HepG2 (cell line): ENCODE data around the gene AP2B1. TPM values are rescaled to one million over a fixed set of nuclear protein-coding genes. Genes with fewer than 3 reads are reported as not detected.
A peak's percentile ranks its signal among the peaks of the same experiment; 100 is the strongest.

Experiments used
- BORCS8-MEF2B ChIP-seq: sonication (generic); formaldehyde crosslinking; IDR thresholded peaks from 2 replicates; pipeline ENCODE4 v1.8.0; 2022; ENCODE audit warnings: mild to moderate bottlenecking, missing genetic modification reagents
- CEBPG ChIP-seq: IDR thresholded peaks from 2 replicates; pipeline ENCODE4 v1.6.1; 2016
- GMEB2 ChIP-seq: IDR thresholded peaks from 2 replicates; pipeline ENCODE4 v1.6.1; 2016; ENCODE audit warnings: missing biosample characterization, missing genetic modification reagents, low read depth
- KAT2B ChIP-seq: fragments of 150-350 bp; IDR thresholded peaks from 2 replicates; pipeline ENCODE4 v1.6.1; 2014; ENCODE audit warnings: low read depth, low read length, borderline replicate concordance
- RBM22 ChIP-seq: fragments of 200-400 bp; formaldehyde crosslinking; optimal IDR thresholded peaks from 2 replicates; pipeline ENCODE3; 2017; ENCODE audit warnings: mild to moderate bottlenecking, low read length, moderate library complexity
- SMAD3 ChIP-seq: sonication (generic); formaldehyde crosslinking; IDR thresholded peaks from 2 replicates; pipeline ENCODE4 v1.4.0; 2020; ENCODE audit warnings: missing genetic modification reagents
- ZNF138 ChIP-seq: sonication (generic); formaldehyde crosslinking; IDR thresholded peaks from 2 replicates; pipeline ENCODE4 v1.5.0; 2020; ENCODE audit warnings: mild to moderate bottlenecking, low read depth, missing genetic modification reagents
- ZNF550 ChIP-seq: sonication (generic); formaldehyde crosslinking; IDR thresholded peaks from 2 replicates; pipeline ENCODE4 v1.4.0; 2020; ENCODE audit warnings: mild to moderate bottlenecking, missing genetic modification reagents, borderline replicate concordance
- polyA plus RNA-seq, 8 experiments: library from polyadenylated mRNA; depleted of rRNA in 3 of 8; stranded (reverse) in 7 of 8; unstranded in 1 of 8; fragments of >200 nt; fragmentation: Illumina TruSeq in 4 of 8; extraction: Trizol in 4 of 8; gene quantifications; 2 replicates each; pipeline versions ENCODE4 v1.2.1 to v1.2.3, GENCODE V29; 2011 to 2016; ENCODE audit warnings: low read depth in 4 of 8, missing spikeins in 1 of 8, mixed read lengths in 1 of 8; ENCODE audit not compliant: insufficient read depth in 1 of 8
- total RNA-seq, 5 experiments: library from RNA; depleted of rRNA; stranded (reverse); fragments of >200 nt; fragmentation: Illumina TruSeq; extraction: Trizol; gene quantifications; 2 replicates each; pipeline ENCODE4 v1.2.3, GENCODE V29; 2016; ENCODE audit warnings: low read depth in 1 of 5
- TF ChIP-seq, protein P1 (sequence below): sonication (generic); formaldehyde crosslinking; IDR thresholded peaks from 2 replicates; pipeline ENCODE4 v1.4.0; 2020; ENCODE audit warnings: mild to moderate bottlenecking, missing genetic modification reagents
- TF ChIP-seq, protein P2 (sequence below): sonication (generic); formaldehyde crosslinking; IDR thresholded peaks from 2 replicates; pipeline ENCODE4 v1.4.0; 2020; ENCODE audit warnings: missing genetic modification reagents
- TF ChIP-seq, protein P3 (sequence below): sonication (generic); formaldehyde crosslinking; IDR thresholded peaks from 2 replicates; pipeline ENCODE4 v1.5.0; 2020; ENCODE audit warnings: mild to moderate bottlenecking, missing genetic modification reagents, borderline replicate concordance

The AP2B1 gene
- total and polyA plus RNA-seq, 2 of the 13 experiments (the other 11 are each of a cell fraction or from before 2014, with no cell fraction given): 23.8 to 71.3 TPM

GRCh38 chr17:35578197-35578928 lies 8.8 kb upstream of the AP2B1 start, which contains the start of gene PEX12 (continued):
- TF ChIP-seq, protein P1, sequence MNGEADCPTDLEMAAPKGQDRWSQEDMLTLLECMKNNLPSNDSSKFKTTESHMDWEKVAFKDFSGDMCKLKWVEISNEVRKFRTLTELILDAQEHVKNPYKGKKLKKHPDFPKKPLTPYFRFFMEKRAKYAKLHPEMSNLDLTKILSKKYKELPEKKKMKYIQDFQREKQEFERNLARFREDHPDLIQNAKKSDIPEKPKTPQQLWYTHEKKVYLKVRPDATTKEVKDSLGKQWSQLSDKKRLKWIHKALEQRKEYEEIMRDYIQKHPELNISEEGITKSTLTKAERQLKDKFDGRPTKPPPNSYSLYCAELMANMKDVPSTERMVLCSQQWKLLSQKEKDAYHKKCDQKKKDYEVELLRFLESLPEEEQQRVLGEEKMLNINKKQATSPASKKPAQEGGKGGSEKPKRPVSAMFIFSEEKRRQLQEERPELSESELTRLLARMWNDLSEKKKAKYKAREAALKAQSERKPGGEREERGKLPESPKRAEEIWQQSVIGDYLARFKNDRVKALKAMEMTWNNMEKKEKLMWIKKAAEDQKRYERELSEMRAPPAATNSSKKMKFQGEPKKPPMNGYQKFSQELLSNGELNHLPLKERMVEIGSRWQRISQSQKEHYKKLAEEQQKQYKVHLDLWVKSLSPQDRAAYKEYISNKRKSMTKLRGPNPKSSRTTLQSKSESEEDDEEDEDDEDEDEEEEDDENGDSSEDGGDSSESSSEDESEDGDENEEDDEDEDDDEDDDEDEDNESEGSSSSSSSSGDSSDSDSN: peak; percentile 68
- no peak for TF ChIP-seq CEBPG (CRISPR knock-in tag)
- TF ChIP-seq ZNF550: 0 out of 2 replicates have a peak, but pooled peaks have one; percentile 17
- TF ChIP-seq RBM22: peak; percentile 35
- peak; percentile 31; the same call in 1 of the 2 replicates for TF ChIP-seq ZNF138 (CRISPR knock-in tag)
- no peak; the same call in none of the 2 replicates for TF ChIP-seq SMAD3 (CRISPR knock-in tag)
- TF ChIP-seq, protein P2, sequence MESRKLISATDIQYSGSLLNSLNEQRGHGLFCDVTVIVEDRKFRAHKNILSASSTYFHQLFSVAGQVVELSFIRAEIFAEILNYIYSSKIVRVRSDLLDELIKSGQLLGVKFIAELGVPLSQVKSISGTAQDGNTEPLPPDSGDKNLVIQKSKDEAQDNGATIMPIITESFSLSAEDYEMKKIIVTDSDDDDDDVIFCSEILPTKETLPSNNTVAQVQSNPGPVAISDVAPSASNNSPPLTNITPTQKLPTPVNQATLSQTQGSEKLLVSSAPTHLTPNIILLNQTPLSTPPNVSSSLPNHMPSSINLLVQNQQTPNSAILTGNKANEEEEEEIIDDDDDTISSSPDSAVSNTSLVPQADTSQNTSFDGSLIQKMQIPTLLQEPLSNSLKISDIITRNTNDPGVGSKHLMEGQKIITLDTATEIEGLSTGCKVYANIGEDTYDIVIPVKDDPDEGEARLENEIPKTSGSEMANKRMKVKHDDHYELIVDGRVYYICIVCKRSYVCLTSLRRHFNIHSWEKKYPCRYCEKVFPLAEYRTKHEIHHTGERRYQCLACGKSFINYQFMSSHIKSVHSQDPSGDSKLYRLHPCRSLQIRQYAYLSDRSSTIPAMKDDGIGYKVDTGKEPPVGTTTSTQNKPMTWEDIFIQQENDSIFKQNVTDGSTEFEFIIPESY (CRISPR knock-in tag): no peak
- peak; percentile 53; the same call in 1 of the 2 replicates for TF ChIP-seq BORCS8-MEF2B (CRISPR knock-in tag)
- TF ChIP-seq, protein P3, sequence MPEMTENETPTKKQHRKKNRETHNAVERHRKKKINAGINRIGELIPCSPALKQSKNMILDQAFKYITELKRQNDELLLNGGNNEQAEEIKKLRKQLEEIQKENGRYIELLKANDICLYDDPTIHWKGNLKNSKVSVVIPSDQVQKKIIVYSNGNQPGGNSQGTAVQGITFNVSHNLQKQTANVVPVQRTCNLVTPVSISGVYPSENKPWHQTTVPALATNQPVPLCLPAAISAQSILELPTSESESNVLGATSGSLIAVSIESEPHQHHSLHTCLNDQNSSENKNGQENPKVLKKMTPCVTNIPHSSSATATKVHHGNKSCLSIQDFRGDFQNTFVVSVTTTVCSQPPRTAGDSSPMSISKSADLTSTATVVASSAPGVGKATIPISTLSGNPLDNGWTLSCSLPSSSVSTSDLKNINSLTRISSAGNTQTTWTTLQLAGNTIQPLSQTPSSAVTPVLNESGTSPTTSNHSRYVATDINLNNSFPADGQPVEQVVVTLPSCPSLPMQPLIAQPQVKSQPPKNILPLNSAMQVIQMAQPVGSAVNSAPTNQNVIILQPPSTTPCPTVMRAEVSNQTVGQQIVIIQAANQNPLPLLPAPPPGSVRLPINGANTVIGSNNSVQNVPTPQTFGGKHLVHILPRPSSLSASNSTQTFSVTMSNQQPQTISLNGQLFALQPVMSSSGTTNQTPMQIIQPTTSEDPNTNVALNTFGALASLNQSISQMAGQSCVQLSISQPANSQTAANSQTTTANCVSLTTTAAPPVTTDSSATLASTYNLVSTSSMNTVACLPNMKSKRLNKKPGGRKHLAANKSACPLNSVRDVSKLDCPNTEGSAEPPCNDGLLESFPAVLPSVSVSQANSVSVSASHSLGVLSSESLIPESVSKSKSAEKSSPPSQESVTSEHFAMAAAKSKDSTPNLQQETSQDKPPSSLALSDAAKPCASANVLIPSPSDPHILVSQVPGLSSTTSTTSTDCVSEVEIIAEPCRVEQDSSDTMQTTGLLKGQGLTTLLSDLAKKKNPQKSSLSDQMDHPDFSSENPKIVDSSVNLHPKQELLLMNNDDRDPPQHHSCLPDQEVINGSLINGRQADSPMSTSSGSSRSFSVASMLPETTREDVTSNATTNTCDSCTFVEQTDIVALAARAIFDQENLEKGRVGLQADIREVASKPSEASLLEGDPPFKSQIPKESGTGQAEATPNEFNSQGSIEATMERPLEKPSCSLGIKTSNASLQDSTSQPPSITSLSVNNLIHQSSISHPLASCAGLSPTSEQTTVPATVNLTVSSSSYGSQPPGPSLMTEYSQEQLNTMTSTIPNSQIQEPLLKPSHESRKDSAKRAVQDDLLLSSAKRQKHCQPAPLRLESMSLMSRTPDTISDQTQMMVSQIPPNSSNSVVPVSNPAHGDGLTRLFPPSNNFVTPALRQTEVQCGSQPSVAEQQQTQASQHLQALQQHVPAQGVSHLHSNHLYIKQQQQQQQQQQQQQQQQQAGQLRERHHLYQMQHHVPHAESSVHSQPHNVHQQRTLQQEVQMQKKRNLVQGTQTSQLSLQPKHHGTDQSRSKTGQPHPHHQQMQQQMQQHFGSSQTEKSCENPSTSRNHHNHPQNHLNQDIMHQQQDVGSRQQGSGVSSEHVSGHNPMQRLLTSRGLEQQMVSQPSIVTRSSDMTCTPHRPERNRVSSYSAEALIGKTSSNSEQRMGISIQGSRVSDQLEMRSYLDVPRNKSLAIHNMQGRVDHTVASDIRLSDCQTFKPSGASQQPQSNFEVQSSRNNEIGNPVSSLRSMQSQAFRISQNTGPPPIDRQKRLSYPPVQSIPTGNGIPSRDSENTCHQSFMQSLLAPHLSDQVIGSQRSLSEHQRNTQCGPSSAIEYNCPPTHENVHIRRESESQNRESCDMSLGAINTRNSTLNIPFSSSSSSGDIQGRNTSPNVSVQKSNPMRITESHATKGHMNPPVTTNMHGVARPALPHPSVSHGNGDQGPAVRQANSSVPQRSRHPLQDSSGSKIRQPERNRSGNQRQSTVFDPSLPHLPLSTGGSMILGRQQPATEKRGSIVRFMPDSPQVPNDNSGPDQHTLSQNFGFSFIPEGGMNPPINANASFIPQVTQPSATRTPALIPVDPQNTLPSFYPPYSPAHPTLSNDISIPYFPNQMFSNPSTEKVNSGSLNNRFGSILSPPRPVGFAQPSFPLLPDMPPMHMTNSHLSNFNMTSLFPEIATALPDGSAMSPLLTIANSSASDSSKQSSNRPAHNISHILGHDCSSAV (CRISPR knock-in tag): no peak
- TF ChIP-seq KAT2B: no peak
- TF ChIP-seq GMEB2 (CRISPR knock-in tag): no peak
